Gastroesophageal sphincter (tissue), 3 donors: ENCODE results near the gene PTPN20.

Source experiments
- CTCF ChIP-seq, 4 experiments: fragments of 200-600 bp in 2 of 4; fragments of 450-650 bp in 2 of 4; sonication (generic) in 1 of 4; IDR thresholded peaks; one replicate each; pipeline ENCODE4 v1.5.1; 2017 to 2019; ENCODE audit warnings: antibody characterized with exemption in 4 of 4, mild to moderate bottlenecking in 2 of 4, moderate library complexity in 2 of 4
- EP300 ChIP-seq: sonication (generic); formaldehyde crosslinking; IDR thresholded peaks from one replicate; pipeline ENCODE4 v1.6.1; 2017; ENCODE audit warnings: antibody characterized with exemption, mild to moderate bottlenecking
- POLR2A ChIP-seq, 2 donors: fragments of 450-650 bp; IDR thresholded peaks; one replicate each; pipeline ENCODE4 v1.6.1; 2017; ENCODE audit warnings: antibody characterized with exemption in 2 of 2, mild to moderate bottlenecking in 2 of 2, moderate library complexity in 1 of 2
- POLR2AphosphoS5 ChIP-seq: sonication (generic); formaldehyde crosslinking; IDR thresholded peaks from one replicate; pipeline ENCODE4 v1.6.1; 2017; ENCODE audit warnings: antibody characterized with exemption

GRCh38 chr10:47042780-47043750 lies 131.8 kb downstream of the PTPN20 start:
- TF ChIP-seq CTCF (IDR thresholded peaks at IDR 0.05) = no peak
- no peak for TF ChIP-seq POLR2A (IDR thresholded peaks at IDR 0.05)
- no peak for TF ChIP-seq EP300
- no peak for TF ChIP-seq POLR2AphosphoS5
